DLD1 (cell line): Measurements from ENCODE around the gene C19orf44.

Experiments
- in situ Hi-C: cut with HindIII; loops from 2 replicates; pipeline ENCODE4 v1.10.0; 2017; ENCODE audit warnings: low sequenced_read_pairs

Gene C19orf44

DNA sequence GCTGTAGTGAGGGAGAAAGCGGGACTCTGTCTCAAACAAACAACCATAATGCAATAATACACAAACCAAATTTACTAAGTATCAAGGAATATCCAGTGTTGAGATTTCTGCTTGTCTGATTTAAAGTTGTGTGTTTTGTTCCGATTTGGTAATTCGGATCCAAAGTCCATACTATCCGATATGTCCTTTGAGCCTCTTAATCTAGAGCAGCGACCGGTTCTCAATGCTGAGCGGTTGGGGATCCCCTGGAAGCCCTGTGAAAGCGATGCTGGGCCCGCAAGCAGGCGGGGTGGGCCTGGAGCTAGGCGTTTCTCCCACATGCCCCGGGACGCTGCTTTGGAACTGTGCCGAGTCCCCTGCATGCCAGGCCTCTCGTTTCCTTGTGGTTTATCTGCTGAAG, 20.2 kb downstream of the C19orf44 start:
- in situ Hi-C loops, result no loop called here

DNA sequence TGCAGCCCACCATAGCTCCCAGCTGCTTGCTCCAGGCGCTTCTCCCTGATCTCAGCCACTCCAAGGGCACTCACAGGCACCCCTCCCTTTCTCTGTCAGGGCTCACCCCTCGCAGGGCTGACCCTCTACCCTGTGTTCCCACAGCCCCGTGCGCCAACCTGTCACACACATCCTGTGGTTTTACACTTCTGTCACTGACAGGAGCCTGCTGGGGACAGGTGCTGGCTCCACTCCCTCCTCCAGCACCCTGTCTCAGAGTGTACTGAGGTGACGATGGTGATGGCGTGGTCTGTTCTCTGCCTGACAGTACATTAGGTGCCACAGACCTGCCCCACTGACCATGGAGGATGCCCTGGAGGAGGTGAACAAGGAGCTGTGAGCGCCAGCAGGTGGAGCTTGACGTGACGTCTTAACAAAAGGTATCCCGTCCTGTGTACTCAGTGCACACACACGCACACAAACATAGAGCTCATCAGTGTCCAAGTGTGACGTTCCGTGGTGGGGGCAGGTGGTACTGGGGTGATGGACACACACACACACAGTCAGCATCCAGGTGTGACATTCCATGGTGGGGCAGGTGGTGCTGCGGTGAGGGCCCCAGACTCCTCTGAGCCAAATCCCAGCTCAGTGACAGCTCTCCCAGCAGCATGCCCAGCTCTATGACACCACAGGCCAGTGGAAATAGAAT, 20.9 kb downstream of the C19orf44 start:
- in situ Hi-C loops, result no loop called here

DNA sequence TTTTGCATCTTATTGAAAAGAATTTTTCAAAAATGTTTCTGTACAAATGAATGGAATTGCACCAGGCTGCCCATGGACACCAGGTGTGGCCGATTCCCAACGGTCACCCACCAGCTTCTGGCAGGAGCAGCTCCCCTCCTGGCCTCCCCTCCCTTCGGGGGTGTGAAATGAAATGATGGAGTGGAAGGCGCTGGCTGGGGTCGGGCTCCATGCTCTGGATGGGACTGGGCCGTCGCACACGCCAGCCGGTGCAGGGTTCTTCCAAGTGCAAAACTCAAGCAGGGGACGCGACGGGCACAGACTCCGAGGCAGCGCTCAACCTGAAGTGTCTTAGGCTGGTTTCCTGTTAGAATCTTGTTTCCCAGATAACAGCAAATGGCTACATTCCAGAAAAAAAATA, 21.9 kb downstream of the C19orf44 start:
- in situ Hi-C loops, result no loop called here

DNA sequence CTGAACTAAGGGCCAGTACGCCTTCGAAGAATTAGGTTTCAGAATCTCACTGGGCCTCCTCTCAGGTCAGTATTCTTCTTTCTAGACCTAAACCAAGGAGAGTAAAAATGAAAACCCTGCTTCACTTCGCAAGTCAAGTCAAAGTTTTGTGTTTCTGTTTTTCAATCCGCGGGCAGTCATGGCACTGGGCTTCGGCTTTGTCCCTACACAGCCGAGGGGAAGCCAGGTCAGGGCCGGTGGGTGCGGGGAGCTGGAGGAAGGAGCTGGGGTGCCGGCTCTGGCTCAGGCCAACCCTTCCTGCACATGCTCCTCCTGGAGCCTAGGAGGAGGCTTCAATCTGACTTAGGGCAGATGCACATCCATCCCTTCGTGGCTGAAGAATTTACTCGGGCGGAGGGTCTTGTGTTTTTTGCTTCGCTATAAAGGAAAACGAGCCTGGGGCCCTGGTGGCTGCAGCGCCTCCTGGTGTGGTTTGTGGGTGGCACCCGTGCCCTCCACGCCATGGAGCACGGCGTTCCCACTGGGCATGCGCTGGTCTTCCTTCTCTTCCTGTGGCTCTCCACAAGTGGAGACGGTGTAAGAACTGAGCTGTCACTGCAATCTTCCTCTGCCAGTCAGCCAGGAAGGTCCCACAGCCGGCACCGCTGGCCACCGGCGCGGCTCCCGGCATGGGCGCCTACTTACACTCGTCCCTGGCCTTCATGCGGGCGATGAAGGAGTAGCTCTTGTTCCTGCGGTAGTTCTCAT, 22.5 kb downstream of the C19orf44 start:
- in situ Hi-C loops, result no loop called here

DNA sequence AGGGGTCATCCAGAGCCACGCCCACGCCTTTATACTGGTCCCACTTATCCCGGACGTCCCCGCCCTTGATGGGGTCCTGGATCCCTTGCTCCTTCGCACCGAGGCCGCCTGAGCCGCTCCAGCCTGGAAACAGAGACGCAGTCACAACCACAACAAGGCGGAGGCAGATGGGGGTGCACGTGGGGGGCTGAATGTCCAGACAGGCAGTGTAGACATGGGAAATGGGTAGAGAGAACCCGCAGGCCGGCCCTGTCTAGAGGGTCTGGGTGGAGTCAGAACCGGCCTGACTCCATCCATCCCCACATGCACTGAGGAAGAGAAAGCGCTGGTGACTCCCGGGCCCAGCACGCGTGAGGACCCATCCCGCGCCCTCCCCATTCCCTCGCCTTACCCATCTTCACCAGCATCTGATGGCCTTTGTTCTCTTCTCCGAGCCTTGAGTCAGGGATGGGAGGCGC, 23.1 kb downstream of the C19orf44 start:
- in situ Hi-C loops, result no loop called here

DNA sequence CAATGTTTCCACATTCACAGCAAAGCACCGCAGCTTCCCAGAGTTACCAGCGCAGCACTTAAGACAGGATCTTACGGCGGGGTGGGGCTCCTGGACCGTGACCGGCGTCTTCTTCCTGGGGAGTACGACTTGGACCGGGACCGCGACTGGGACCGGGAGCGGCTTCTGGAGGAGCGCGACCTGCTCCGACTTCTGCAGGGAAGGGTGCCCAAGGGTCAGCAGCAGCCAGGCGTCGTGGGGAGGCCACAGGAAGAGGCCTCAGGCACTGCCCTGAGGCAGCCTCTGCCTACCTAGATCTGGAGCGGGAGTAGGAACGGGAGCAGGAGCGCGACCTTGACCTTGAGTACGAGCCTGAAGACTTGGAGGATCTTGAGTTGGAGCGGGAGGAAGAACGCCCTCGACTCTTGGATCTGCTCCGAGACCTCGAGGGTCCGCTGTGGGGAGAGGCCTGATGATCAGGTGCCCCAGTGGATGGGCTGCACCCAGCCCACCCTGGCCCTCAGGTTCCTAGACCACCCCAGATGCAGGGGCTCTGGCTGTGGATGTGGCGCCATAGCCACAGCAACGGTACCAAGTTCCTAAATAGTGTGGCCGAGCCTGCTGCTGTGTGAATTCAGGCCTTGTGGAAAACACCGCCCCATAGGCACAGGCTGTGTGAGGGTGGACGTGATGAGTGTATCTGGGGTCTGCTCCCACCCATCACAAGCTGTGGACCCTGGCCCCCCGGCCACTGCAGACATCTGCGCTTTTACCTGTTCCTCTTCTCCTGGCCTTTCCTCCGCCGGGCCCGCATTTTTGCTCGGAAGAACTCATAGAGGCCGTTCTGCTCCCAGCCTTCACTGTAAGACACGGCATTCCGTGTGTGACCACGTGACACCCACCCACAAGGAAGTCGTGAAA, 24.1 kb downstream of the C19orf44 start:
- in situ Hi-C loops, result no loop called here

DNA sequence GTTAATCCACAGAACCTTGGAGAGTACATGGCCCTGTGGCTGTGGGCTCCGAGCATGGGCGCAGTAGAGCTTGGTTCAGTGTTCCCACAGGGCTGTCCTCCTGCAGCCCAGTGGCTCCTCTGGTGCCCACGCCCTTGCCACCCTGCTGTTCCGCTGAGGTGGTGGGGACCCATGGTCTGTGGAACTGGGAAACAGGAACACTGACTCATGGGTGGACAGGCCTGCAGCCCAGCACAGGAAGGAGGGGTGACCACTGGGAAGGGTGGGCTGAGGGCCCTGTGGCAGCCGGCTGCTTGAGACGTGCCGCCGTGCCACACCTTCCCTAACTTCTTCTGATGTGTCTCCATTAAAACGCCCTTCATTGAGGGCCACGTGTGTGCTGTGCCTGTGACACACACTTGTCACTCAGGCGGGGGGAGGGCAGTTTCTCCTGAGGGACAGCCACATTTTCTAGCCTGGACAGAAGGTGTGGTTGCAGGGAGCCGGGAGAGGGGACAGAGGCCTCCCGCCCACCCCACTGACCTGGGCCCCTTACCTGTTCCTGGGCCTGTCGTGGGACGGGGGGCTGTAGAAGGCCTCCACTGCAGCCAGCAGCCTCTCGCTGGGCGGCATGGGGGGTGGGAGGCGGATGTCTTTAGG, 24.9 kb downstream of the C19orf44 start:
- in situ Hi-C loops, result no loop called here

DNA sequence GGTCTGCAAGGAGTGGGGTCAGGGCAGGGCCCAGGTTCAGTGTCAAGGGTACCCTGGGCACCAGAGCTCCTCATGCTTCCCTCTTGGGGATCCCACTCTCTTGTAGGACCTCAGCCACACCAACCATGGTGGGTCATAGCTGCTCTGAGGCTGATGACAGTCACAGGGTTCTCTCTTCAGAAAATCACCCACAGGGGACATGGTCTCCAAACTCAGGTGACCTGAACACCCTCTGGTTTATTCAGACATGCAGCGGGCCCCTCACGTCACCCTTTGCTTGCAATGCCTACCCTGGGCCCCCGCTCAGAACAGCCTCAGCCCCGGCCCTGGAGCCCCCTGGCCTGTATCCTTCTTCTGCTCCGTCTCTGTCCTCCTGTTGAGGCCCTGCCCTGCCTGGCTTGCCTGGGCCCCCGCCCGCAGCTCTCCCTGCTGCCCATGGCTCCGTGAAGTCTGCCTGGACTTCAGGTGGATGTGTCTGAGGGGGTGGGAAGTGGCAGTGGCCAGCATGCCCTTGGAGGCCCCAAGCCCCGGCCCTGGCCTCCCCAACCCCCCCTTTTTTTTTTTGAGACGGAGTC, 25.6 kb downstream of the C19orf44 start:
- in situ Hi-C loops, result no loop called here

DNA sequence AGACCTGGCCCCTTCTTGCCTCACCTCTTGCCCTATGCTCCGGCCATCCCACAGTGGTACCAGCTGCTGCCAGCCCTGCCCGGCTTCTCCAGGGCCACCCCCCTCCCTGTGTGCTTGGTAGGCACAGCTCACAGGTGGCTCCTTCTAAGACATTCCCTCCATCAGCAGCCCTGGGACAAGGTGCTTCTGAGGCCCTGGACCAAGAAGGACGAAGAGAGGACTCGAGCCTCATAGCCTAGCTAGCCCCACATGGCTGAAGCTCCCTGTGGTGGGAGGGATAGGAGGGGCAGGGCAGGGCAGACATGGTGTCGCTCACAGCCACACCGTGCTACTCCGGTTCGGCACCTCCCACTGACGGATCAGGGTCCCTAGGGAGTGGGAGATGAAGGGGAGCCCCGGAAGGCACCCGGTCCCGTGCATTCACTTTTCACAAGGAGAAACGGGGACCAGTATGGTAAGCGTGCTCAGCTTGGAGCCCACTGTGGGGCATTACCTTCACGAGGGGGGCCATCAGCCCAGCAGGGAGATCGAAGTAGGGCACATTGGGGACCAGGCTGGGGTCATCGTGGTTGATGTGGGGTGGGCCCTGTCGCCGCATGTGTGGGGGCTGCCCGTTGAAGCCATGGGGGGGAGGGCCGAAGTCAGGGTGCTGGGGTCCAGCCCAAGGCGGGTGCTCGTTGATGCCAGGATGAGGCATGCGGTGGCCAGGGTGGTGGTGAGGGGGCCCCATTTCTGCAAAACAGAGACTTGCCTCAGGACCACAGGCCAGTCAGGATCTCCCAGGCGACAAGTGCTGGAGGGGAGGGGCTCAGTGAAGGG, 26.6 kb downstream of the C19orf44 start:
- in situ Hi-C loops, result no loop called here

DNA sequence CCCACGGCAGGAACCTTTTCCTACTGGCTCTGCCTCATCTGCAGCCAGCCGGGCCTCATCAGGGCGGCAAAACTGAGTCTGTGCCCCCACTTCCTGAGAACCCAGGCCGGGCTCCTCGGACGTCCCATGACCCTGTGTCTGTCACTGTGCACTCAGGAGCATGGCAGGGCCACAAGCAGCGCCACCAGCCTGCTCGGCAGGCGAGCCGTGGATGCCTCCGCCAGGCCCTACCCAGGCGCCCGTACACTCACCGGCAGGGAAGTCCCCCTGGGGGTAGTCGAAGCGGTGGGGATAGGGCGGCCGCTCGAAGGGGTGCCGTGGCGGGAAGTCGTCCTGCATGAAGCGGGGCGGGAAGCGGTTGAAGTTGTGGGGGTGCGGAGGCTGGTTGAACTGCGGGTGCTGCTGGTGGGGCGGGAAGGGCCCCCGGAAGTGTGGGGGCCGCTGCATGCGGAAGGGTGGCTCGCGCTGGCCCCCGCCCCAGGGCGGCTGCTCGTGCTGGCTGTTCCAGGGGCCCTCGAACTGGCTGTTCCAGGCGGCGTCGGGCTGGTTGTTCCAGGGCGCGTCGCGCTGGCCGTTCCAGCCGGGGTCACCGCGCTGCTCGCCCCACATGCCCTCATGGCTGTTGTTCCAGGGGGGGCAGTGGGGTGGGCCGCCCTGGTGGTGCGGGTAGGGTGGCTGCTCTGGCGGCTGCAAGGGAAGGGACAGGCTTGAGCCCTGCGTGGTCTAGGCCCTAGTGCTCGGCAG, 29.0 kb downstream of the C19orf44 start:
- in situ Hi-C loops, result no loop called here

DNA sequence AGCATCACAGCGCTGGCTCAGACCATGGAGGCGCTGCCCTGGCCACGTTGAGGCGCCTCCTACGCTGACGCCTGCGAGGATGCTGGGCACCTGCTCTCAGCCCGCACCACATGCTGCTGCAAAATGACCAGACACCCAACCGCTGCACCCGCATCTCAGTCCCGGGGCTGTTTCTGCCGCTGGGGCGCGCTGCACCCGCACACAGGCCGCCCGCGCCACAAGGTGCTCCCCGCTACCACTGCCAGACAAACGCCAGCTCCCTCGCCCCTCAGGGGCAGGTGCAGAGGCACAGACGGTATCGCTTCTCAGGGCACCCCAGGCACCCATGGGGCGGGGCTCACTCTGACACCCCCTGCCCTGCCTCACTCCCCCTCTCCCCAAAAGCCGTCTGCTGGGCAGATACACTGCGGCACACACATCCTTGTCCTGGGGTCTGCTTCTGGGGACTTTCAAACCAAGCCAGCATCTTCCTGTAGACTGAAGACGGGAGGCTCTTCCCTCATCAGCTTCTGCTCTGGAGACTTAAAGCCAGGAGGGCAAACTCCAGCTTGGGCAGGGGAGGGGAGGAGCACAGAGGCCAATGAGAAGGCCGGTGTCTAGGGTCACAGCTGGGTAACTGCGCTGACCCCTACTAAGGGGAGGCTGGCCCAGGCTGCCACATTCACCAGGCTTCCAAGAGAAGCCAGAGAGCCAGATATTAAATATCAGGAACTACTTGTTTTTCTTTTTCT, 29.7 kb downstream of the C19orf44 start:
- in situ Hi-C loops, result no loop called here

DNA sequence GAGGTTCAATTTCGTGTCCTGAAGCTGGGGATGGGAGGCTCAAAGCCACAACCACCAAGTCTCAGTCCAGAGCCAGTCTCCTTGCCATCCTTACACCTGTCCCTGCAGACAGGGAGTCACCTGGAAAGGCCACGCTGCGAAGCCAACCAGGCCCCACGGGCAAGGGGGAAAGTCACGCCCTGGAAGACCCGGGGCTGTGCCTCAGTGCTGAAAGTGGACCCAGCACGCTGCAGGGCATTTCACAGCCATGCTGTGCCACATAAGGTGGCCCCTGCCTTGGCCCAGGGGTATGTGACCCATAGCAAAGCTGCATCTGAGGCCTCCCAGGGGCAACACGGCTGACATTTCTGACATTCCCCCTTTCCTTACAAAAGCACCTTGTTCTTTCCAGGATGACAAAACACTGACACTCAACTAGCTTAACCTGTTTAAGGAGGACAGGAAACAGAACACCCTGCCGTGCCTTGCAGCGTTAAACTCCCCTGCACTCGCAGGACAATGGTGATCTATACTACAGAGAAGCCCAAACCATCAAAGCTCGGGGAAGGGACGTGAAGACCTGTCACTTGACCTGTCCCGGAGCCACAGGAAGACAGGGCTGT, 31.2 kb downstream of the C19orf44 start:
- in situ Hi-C loops, result no loop called here

DNA sequence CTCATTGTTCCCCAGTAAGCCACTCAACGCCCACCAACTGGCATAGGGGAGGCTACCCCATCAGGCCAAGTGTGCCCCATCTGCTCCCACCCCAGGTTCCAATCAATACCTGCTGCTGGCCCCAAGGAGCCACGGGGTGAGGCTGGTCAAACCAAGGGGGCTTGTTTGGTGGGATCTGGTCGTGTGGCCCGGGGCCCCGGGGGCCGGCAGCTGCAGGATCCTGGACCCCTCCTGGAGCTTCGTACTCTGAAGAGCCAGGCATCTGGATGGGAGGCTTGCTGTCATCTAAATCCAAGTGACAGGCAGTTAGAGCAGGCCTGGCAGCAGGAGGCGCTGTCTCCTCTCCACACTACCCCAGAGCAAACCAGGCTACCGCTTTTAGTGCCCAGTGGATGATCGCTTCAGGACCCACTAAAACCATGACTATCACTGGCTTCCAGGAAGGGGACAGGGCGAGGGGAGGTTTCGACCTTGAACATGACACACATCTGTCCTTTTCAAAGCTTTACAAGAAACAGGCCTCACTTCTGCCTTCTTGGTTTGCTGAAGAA, 31.9 kb downstream of the C19orf44 start:
- in situ Hi-C loops, result no loop called here

DNA sequence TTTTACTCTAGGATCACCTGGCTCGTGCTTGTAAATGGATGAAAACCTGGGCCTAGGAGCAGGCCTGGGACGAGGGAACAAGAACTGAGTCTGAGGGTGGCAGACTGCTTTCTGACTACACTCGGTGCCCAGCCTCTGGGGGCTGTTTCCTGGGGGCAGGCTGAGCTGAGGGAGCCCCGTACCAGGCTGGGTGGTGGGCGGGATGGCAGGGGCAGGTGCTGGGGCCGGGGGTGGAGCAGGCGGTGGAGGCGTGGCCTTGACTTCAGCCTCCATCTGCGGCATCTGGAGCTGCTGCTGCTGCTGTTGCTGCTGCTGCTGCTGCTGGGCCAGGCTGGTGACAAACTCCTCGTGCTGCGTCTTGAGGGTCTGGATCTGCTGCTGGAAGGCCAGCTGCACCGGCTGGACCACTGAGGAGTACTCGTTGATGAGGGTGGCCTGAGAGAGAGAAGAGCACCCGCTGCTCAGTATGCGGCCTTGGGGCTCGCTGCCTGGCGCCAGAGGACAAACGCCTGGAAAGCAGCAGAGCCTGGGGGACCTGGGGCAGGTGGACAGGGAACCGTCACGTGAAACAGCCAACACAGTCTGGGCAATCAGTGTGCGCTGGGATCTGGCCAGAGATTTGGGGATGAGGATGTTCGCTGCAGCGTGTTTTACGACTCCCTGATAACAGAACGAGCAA, 33.4 kb downstream of the C19orf44 start:
- in situ Hi-C loops, result no loop called here

DNA sequence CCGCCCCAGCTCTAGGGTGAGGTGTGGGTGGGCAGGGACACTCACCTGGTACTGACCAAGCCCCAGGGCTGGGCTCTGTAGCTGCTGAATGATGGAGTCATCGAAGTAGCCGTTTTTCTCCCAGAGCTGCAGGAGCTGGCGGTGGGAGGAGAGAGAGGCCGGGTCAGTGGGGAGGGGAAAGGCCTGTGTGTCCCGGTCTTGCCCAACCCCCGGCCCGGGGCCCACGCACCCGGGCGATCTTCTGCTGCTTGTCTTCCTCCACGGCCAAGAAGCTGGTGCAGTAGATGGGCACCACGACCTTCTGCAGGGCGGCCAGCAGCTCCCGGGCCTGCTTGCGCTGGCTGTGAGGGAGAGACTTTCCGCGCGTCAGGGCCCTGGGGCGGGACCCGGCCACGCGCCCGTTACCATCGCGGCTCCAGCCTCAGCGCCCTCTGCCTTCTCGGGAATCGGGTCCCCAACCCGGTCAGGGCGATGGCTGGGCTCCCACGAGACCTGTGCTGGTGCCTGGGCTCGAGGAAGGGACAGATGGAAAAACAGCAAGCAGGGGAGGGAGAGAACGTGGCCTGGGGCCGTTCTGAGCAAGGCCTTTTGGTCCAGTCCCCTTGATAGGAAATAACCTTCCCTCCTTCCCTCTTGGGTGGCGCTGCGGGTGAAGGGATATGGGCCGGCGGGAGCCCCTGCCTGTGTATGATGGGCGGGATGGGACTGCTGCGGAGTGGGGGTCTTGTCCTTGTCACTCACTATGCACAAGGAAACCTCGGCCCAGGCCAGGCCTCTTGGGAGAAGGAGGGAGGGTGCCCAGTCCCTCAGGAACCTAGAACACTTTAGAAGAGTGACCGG, 34.6 kb downstream of the C19orf44 start:
- in situ Hi-C loops, result no loop called here

DNA sequence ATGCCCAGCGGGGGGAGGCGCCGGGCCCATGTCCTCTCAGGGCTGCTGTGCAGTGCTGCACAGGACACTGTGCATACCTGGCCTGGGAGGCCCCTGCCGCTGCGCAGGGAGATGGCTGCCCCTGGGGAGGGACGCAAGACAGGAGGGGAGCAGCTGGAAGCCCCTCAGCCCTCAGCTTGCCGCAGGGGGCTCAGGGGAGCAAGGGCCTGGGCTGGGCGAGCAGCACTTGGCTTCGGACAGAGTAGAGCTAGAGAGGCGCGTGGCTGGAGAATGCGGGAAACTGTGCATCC, 35.1 kb downstream of the C19orf44 start:
- in situ Hi-C loops, result no loop called here
